Stimulated activated CD8-positive, alpha-beta memory T cell treated with anti-CD3 and anti-CD28 coated beads, Interleukin-2, amount 100 ng/mL, for 48 hours (primary cell): ENCODE results near the gene SGMS2.
"Not testable (repeated sequence)": the region's sequence is repeated elsewhere in the genome, so short reads cannot be mapped to it uniquely, and the experiment has no call there.

Experiments used
- DNase-seq, 2 donors: peaks; one replicate each; pipeline ENCODE4 v3.0.0-alpha.2; 2020; ENCODE audit warnings: low read depth in 2 of 2

Gene SGMS2

DNA sequence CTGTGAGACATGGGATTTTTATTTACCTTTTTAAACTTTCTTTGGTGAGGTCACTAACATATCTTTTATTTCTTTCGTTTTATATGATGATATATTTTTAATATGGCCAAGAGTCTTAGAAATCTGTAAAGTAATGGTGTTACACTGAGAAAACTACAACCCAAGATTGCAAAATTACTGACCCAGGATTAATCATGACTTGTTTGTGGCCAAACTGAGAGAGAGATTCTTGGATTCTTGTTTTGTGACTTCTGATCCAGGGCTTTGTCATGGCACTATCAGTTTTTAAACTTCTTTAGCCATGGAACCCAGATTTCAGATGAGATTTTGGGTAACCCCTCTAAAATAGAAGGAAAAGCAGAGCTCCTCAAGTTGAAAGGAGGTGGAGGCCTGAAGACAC lies 42.0 kb downstream of the SGMS2 start:
- no peak for DNase-seq

DNA sequence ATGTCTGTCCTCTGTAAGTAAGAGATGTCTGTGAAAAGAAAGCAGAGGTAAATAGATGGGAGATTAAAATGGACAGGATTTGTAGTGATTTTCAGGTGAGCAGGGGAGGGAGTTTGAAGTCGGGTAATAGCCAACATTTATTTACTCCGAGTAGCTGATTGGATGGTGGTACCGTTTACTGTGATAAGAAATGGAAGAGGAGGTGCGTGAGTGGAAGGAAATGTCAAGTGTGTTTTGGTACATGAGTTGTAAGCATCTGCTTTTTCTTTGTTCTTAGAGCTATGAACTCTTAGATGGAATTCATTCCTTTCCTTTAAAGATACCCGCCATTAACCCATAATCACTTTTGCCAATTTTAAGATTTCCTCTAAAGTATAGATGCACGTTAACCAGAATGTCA lies 45.5 kb downstream of the SGMS2 start:
- DNase-seq: no peak

- DNase-seq: no peak
Observed at GRCh38 chr4:107870916-107871786, 46.4 kb downstream of the SGMS2 start.

DNA sequence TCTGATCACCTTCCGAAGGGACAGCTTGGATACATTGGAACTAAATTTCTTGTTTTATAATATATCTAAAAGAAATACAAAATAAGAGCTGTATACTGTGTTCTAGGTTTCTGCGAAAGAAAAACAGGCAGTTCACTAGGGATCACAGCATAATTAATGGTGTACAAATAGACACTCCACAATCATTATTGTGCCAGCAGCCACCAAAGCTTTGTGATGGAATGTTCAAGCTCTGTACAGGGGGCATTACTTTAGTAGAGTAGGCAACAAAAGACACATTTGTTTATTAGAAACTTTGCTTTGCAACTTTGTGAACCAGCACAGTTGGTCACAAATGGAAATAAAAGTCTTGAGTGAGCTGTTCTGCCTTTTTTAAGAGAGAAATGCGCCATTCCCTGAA lies 49.3 kb downstream of the SGMS2 start:
- DNase-seq: no peak

- DNase-seq: no peak
Observed at GRCh38 chr4:107876099-107876498, 51.4 kb downstream of the SGMS2 start.

GRCh38 chr4:107877361-107877760 lies 52.6 kb downstream of the SGMS2 start:
- no peak for DNase-seq

GRCh38 chr4:107885865-107886264 lies 61.1 kb downstream of the SGMS2 start:
- DNase-seq: no peak

DNA sequence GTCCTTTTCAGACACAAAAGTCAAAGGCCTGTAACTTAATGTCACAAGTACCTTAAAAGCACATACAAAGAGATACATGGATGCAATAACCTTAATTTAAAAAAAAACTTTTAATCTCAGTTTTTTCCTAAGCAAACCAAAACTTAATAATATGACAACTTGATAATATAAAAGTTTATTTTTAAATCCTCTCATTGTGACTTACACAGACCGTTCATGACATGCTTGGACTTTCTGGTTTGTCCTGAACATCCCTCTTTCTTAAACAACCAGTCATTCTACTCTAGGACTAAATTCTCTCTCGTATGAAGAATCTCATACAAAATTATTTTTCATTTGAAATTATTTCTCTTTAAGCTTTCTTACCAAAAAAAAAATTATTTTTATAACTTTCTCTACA lies 63.5 kb downstream of the SGMS2 start:
- no peak for DNase-seq

GRCh38 chr4:107890779-107891178 lies 66.0 kb downstream of the SGMS2 start:
- no peak for DNase-seq

DNA sequence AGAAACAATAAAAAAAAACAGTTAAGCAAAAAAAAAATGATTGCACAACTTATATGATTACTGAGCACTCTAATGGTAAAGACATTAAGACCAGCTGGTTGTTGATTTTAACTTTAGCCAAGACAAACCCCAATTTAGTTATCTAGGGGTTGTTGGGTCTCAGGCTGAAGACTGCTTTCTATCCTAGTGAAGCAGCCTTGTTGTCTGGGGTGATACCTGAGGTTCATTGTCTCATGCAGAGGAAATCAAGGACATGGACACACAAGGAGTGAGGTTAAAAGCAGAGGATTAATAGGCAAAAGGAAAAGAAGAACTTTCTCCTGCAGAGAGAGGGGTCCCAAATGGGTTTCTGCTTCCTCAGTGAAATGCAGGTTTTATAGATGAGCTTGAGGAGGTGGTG lies 66.6 kb downstream of the SGMS2 start:
- no peak for DNase-seq

GRCh38 chr4:107893171-107894137 lies 68.7 kb downstream of the SGMS2 start:
- no peak for DNase-seq

DNA sequence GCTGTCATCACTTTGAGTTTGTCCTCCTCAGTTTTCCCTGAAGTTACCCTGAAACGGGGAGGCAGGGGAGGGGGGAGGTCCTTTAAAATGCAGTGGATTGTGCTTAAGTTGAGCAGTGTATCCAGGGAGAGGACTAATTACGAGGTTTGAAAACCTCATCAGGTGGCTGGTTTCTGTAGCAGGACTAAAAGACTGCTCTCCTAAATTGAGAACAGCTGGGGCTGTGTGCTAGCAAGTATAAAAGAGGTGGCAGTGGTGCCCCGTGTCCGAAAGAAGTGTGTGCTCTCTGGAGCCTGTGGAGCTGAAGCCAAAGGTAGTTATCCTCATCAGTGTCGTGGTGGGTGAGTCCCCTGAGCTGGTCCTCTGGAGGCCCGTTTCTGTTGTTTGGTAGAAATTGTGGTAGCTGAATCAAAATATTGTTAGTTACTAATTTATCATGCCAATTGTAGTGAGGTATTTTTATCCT lies 69.4 kb downstream of the SGMS2 start:
- DNase-seq: no peak

GRCh38 chr4:107896158-107896645 lies 71.5 kb downstream of the SGMS2 start:
- DNase-seq: no peak

DNA sequence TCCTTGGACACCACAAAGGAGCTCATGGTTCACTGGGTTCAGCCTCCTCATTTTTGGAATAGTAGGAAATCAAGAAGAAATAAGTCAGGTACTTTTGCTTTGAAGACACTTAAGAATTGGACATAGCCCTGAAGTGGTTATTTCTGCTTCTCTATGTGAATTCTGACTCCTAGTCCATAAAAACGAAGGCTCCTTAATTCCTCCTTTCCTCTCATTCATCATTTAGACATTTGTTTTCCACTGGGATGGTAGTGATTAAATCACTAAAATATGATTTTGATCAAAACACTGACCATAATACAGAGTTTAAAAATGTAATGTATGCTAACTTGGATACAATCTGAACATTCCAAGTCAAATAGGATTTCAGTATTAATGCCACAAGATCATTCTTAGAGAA lies 71.9 kb downstream of the SGMS2 start:
- DNase-seq: no peak

GRCh38 chr4:107897823-107898222 lies 73.1 kb downstream of the SGMS2 start:
- no peak for DNase-seq

- DNase-seq: no peak
Observed at GRCh38 chr4:107900067-107900466, 75.3 kb downstream of the SGMS2 start.

- no peak for DNase-seq
Observed at GRCh38 chr4:107900508-107900907, 75.8 kb downstream of the SGMS2 start.

GRCh38 chr4:107901213-107901934 lies 76.6 kb downstream of the SGMS2 start:
- no peak for DNase-seq

- no peak for DNase-seq
Observed at GRCh38 chr4:107902715-107903114, 78.0 kb downstream of the SGMS2 start.

DNA sequence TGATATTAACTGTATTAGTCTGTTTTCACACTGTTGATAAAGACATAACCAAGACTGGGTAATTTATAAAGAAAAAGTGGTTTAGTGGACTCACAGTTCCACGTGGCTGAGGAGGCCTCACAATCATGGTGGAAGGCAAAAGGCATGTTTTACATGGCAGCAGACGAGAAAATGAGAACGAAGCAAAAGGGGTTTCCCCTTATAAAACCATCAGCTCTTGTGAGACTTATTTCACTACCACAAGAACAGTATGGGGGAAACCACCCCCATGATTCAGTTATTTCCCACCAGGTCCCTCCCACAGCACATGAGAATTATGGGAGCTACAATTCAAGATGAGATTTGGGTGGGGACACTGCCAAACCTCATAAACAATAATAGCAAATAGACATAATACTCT lies 80.3 kb downstream of the SGMS2 start:
- not testable (repeated sequence) for DNase-seq

- no peak for DNase-seq
Observed at GRCh38 chr4:107906458-107907100, 81.8 kb downstream of the SGMS2 start.
